Ascending aorta (tissue), 2 donors: Measurements from ENCODE around the gene RAP2A. TPM values are rescaled to one million over a fixed set of nuclear protein-coding genes. Genes with fewer than 3 reads are reported as not detected.

ENCODE experiments used
- DNase-seq, 2 donors: peaks; one replicate each; pipeline ENCODE4 v3.0.0-alpha.2; 2019; ENCODE audit warnings: low spot score in 2 of 2
- H3K27ac ChIP-seq, 2 donors: fragments of 200-600 bp; sonication (generic); one replicate each; pipeline ENCODE4 v1.5.1; 2016 to 2017; ENCODE audit warnings: mild to moderate bottlenecking in 1 of 2
- H3K27me3 ChIP-seq: fragments of 200-600 bp; sonication (generic); one replicate; pipeline ENCODE4 v1.5.1; 2017
- H3K36me3 ChIP-seq, 2 donors: fragments of 200-600 bp; sonication (generic); one replicate each; pipeline ENCODE4 v1.5.1; 2016
- H3K4me1 ChIP-seq, 2 donors: fragments of 200-600 bp; sonication (generic); one replicate each; pipeline ENCODE4 v1.5.1; 2016 to 2017; ENCODE audit warnings: mild to moderate bottlenecking in 1 of 2
- H3K4me3 ChIP-seq, 2 donors: fragments of 200-600 bp; sonication (generic); one replicate each; pipeline ENCODE4 v1.5.1; 2016 to 2017; ENCODE audit warnings: mild to moderate bottlenecking in 1 of 2
- H3K9me3 ChIP-seq, 2 donors: fragments of 200-600 bp; sonication (generic); one replicate each; pipeline ENCODE4 v1.5.1; 2016
- intact Hi-C: fragments of 100-400 bp; cut with DNase I; formaldehyde crosslinking; loops from one replicate; pipeline ENCODE4 v1.15.1; 2023
- total RNA-seq: library from RNA; depleted of rRNA; stranded (reverse); fragments of >200 nt; gene quantifications from one replicate; pipeline ENCODE4 v1.1.0, GENCODE V29; 2016
- TF ChIP-seq, protein P1 (sequence below), 3 experiments: fragments of 200-600 bp in 2 of 3; fragments of 450-650 bp in 1 of 3; sonication (generic) in 2 of 3; IDR thresholded peaks; one replicate each; pipeline ENCODE4 v1.5.1; 2016 to 2019; ENCODE audit warnings: antibody characterized with exemption in 3 of 3, mild to moderate bottlenecking in 1 of 3, moderate library complexity in 1 of 3

Gene RAP2A
- total RNA-seq, 1 donor from 2014 or later, result 37.1 TPM

DNA sequence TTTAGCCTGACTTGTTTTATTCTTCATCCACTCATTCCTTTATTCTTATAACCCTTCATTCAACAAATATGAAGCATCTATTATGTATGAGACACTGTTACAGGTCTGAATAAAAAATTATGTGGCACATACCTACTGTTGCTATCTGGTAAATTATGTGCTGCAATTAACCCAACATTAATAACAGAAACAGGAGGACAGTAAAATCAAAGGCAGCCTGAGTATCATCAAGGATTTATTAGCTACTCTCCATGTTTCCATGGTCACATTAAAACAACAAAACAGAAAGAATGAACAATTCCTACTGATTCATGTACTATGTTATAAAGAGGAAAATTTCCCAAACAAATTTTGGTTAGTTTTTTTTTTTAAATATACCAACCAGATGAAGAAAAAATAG, 43.9 kb downstream of the RAP2A start:
- H3K36me3 ChIP-seq, result no peaks in the 10 kb centered on the region
- TF ChIP-seq, protein P1, sequence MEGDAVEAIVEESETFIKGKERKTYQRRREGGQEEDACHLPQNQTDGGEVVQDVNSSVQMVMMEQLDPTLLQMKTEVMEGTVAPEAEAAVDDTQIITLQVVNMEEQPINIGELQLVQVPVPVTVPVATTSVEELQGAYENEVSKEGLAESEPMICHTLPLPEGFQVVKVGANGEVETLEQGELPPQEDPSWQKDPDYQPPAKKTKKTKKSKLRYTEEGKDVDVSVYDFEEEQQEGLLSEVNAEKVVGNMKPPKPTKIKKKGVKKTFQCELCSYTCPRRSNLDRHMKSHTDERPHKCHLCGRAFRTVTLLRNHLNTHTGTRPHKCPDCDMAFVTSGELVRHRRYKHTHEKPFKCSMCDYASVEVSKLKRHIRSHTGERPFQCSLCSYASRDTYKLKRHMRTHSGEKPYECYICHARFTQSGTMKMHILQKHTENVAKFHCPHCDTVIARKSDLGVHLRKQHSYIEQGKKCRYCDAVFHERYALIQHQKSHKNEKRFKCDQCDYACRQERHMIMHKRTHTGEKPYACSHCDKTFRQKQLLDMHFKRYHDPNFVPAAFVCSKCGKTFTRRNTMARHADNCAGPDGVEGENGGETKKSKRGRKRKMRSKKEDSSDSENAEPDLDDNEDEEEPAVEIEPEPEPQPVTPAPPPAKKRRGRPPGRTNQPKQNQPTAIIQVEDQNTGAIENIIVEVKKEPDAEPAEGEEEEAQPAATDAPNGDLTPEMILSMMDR (IDR thresholded peaks at IDR 0.05), result no peak
- no peak overlapping the region for H3K4me3 ChIP-seq
- H3K4me1 ChIP-seq, result peaks cover 0 to 4% of the 10 kb centered on the region in 2 donors
- no peak overlapping the region for H3K27ac ChIP-seq
- no peaks in the 10 kb centered on the region for H3K27me3 ChIP-seq
- intact Hi-C loops, result no loop called here
- no peak for DNase-seq
- H3K9me3 ChIP-seq, result no peaks in the 10 kb centered on the region

DNA sequence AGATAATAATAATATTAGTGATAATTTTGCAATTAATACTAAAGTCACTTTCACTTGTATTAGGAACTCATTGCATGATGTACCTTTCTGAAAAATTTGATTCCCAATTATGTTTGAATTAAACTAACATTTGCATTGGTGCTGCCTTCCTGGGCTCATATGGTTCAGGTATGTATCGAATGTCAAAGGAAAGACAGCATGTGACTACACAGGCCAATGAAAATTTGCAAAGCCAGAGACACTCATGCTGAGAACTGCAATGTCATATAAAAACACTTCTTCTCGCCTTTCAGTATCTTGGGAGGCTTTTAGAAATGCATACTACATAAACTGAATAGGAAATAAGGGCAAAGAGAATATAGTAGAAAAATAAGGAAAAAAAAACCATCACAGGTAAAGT, 44.3 kb downstream of the RAP2A start:
- TF ChIP-seq, protein P1 (IDR thresholded peaks at IDR 0.05), result no peak
- intact Hi-C loops, result no loop called here

DNA sequence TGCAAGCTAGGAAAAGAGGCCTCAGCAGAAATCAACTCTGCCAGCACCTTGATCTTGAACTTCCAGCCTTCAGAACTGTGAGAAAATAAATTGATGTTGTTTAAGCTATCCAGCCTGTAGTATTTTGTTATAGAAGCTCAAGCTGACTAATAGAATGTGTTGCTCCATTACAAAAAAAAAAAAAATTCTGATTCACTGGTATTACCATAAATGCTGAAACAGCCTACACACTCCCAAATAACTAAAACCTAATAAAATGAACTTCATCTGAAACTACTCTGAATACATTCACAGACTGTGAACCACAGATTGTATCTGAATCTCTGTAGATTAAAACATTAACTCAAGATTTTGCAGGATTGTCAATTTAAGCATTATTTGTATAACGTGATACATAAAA, 49.5 kb downstream of the RAP2A start:
- Histone ChIP-seq H3K36me3 (no peaks in the 10 kb centered on the region), H3K9me3 (no peaks in the 10 kb centered on the region), H3K4me1 (peaks cover 0 to 4% of the 10 kb centered on the region in 2 donors), H3K4me3 (no peak overlapping the region), H3K27ac (no peak overlapping the region), H3K27me3 (no peaks in the 10 kb centered on the region)
- no peak for DNase-seq
- intact Hi-C loops, result no loop called here
- TF ChIP-seq, protein P1 (IDR thresholded peaks at IDR 0.05), result no peak

More for the DNA sequence above, 44.3 kb downstream of the RAP2A start:
- Histone ChIP-seq H3K4me3 (no peak overlapping the region), H3K27ac (no peak overlapping the region), H3K4me1 (peaks cover 0 to 4% of the 10 kb centered on the region in 2 donors), H3K27me3 (no peaks in the 10 kb centered on the region), H3K36me3 (no peaks in the 10 kb centered on the region), H3K9me3 (no peaks in the 10 kb centered on the region)
- no peak for DNase-seq

DNA sequence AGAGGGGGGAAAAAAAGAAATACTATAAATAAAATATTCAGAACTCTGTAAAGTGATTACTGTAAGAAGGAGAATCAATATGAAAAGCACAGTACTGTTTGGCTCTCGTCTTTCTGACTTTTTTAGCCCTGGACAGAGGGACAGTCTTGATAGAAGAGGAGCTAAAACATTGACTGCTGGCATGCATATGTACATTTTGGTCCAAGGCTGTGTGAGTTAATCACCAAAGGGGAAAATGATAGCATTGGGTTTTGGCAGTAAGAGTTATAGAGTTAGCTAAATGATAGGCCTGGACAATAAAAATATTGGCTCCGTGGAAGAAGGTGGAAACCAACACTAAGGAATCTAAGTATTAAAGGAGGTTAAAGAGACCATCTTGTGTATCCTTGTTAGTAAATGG, 50.3 kb downstream of the RAP2A start:
- DNase-seq, result no peak
- TF ChIP-seq, protein P1 (IDR thresholded peaks at IDR 0.05), result no peak
- Histone ChIP-seq H3K27me3 (no peaks in the 10 kb centered on the region), H3K27ac (no peak overlapping the region), H3K9me3 (no peaks in the 10 kb centered on the region), H3K4me3 (no peak overlapping the region), H3K36me3 (no peaks in the 10 kb centered on the region), H3K4me1 (peaks cover 0 to 4% of the 10 kb centered on the region in 2 donors)
- intact Hi-C loops, result no loop called here

DNA sequence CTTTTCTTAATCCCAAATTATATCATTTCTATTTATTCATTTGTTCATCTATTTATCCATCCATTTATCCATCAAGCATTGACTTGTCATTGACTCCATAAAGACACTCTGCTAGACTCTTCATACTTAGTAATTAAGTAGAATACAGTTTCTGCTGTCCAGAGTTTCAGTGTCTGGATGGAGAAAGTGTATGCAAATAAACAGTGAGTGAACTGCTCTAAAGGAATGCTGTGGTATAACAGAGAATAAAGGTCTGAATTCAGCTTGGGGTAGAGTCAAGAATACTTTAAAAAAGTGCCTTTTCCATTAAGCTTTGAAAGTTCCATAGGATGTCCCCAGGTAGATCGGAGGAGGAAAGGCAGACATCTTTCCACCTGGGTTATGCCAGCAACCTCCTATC, 51.4 kb downstream of the RAP2A start:
- TF ChIP-seq, protein P1 (IDR thresholded peaks at IDR 0.05), result no peak
- intact Hi-C loops, result no loop called here
- Histone ChIP-seq H3K9me3 (peaks cover 0 to under 1% of the 10 kb centered on the region in 2 donors), H3K27me3 (no peaks in the 10 kb centered on the region), H3K36me3 (no peaks in the 10 kb centered on the region), H3K27ac (no peak overlapping the region), H3K4me3 (no peak overlapping the region), H3K4me1 (no peaks in the 10 kb centered on the region)
- no peak for DNase-seq

DNA sequence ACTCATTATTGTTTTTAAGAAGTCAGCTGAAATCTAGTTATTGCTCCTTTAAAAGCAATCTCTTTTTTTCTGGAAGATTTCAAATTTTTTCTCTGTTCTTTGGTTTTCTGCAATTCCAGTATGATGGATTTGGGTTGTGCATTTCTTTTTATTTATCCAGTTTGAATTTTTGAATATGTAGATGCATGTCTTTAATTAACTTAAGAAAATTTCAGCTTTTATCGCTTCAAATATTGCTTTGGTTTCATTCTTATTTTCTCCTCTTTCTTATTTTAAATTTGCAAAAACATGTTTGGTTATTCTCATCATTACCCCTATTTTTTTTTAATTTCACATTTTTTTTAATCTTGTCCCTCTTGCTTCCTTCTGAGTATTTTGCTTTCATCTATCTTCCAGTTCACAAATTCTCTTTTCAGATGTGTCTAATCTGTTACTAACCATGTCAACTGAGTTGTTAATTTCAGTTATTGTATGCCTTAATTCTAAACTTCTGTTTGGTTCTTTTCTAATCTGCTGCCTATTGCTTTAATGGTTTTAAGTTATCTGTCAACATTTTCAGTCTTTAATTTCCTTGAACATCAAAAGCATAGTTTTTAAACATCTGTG, 56.8 kb downstream of the RAP2A start:
- TF ChIP-seq, protein P1 (IDR thresholded peaks at IDR 0.05), result no peak
- no peak overlapping the region for H3K4me3 ChIP-seq
- peaks cover 0 to 13% of the 10 kb centered on the region in 2 donors for H3K9me3 ChIP-seq
- H3K4me1 ChIP-seq, result no peaks in the 10 kb centered on the region
- no peak overlapping the region for H3K27ac ChIP-seq
- H3K27me3 ChIP-seq, result no peaks in the 10 kb centered on the region
- no peak for DNase-seq
- intact Hi-C loops, result no loop called here
- no peaks in the 10 kb centered on the region for H3K36me3 ChIP-seq
